Articular chondrocyte of knee joint (primary cell): Measurements from ENCODE around the gene GCNT4. TPM values are rescaled to one million over a fixed set of nuclear protein-coding genes. Genes with fewer than 3 reads are reported as not detected.

Experiments
- small RNA-seq: library from RNA; depleted of rRNA; stranded (forward); fragments of <200 nt; gene quantifications from one replicate; pipeline ENCODE3, GENCODE V24; 2012
- total RNA-seq: library from RNA; depleted of rRNA; stranded (reverse); fragments of >200 nt; gene quantifications from 2 replicates; pipeline ENCODE4 v1.2.3, GENCODE V29; 2012

The GCNT4 gene, protein sequence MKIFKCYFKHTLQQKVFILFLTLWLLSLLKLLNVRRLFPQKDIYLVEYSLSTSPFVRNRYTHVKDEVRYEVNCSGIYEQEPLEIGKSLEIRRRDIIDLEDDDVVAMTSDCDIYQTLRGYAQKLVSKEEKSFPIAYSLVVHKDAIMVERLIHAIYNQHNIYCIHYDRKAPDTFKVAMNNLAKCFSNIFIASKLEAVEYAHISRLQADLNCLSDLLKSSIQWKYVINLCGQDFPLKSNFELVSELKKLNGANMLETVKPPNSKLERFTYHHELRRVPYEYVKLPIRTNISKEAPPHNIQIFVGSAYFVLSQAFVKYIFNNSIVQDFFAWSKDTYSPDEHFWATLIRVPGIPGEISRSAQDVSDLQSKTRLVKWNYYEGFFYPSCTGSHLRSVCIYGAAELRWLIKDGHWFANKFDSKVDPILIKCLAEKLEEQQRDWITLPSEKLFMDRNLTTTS
- total RNA-seq: 2.5 and 3.6 TPM in 2 replicates

DNA sequence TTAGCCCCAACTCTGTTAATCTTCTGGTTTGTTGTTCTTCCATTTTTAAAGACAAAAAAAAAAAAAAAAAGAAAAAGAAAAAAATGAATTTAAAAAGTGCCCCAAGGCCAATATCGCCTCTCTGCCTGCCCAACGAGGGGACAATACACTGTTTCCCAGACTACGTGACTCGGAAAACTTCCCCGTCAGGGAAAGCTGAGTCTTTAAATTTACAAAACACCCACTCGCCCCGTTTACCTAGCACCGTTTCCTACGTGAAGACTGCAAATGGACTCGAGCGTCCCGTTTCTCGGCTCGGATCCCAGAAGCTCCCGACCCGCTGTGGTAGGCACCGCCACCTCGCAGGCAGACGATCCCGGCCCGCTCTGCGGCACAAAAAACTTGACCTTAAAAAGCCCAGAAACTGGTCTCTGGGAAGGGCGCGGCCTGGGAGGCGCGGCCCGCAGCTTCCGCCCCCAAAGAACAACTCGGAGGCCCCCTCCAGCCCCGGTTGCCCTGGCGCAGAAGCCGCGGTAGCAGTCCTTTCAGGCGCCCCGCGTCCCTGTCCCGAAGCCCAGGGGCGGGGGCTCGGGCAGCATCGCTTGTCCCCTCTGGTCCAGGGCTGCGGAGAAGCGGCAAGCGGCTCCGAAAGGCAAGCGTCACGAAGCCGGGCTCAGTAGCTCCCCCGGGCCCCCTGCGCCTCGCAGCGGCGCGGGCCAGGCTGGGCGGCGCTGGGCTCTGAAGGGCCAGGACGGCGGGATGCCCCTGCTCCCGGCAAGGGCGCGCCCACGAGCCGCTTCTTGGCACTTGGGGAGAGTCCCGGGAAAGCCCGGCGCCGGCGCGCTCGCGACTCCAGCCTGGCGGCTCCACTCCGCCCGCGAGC, at the start of gene GCNT4:
TSS of gene GCNT4 (minus strand) at position 367 of the 862 bp plus-strand sequence. CDS start 22,521 bp downstream, outside the sequence.

Small RNAs within 50 kb of the gene (small RNA-seq; reads per million reads assigned to genes)
- not detected for gene AC093259.1

Other genes starting within 250 kb of the GCNT4 start
- 0.39 and 0.76 TPM in 2 replicates for gene FAM169A, start 186.2 kb downstream of the GCNT4 start, total RNA-seq
- 0.13 and 0.65 TPM in 2 replicates for gene ANKRD31, start 184.3 kb upstream of the GCNT4 start, total RNA-seq